GM19397 (cell line): ENCODE results near the gene LRP2.
"Not testable (repeated sequence)": the region's sequence is repeated elsewhere in the genome, so short reads cannot be mapped to it uniquely, and the experiment has no call there.

Source experiments
- ATAC-seq: cut with Tn5 transposase; IDR thresholded peaks from one replicate; pipeline ENCODE4 v1.9.1; 2021; ENCODE audit warnings: mild to moderate bottlenecking, moderate library complexity; ENCODE audit not compliant: unreplicated experiment

Gene LRP2

DNA sequence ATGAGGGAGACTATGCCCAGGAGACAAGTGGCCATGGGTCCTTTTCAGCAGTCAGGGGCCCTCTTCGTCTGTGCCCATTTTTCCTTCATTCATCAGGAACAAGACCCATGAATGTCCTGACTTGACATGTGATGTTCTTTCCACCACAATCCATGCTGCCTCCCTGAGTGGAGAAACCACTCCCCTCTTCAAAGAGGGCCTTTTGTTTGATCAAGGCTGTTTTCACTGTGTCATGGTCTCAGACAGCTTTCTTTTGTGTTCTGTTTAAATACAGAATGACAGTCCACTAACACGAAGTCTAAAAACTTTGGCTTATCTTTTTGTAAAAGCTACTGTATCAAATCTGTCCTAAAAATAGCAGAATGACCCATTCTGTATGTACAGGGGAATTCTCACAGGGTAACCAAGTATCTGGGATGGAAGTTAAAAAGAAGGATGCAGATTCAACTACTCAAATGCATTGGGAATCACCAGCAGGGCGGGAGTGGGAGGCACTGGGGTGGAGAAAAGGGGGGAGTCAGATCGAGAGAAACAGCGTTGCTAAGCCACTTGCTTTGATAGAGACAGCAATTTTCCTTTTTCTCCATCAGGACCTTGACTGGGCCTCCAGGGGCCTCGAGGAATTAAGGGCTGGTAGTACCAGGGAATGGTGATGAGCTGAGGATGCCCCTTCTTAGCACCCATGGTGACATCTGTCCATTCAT, 13.9 kb downstream of the LRP2 start:
- ATAC-seq, result no peak

DNA sequence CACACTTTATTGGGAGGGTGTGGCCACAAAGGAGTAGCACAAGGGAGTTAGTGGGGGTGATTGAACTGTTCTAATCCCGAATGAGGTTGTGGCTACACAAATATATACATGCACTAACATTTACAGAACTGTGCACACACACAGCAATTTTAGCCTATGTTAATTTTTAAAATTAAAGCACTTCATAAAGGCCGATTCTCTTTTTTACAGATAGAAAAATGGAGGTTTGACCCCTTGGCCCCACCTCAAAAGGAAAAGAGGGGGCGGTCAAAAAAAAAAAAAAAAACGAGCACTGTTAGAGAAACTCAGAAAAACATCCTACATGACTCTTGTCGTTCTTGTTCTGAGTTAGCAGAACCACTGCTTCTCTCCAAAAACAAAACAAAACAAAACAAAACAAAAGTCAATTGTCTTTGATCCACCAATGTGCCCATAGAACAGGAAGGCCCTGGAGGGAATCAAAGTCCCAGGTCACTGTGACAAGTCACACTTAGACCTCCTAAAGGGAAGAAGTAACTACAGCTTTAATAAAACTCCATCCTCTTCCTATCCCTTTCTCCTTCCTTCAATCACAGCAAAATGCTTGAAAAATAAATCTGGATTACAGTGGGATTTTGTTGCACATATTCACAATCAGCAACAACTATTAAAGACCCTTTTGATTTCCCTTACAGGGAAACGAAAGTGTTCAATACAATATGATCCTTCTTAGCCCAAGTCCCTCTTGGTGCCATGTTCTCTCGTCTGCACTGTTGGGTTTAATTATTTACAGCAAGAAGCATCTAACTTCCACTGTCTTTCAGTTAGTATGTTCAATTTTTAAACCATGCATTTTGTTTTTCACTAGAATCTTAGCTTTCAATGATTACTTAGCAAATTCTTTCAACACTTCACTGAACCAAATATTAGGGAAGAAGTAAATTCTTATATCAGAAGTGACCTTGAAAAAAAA, 16.6 kb downstream of the LRP2 start:
- ATAC-seq, result no peak

- no peak for ATAC-seq
Observed at GRCh38 chr2:169344736-169345485, 17.4 kb downstream of the LRP2 start.

DNA sequence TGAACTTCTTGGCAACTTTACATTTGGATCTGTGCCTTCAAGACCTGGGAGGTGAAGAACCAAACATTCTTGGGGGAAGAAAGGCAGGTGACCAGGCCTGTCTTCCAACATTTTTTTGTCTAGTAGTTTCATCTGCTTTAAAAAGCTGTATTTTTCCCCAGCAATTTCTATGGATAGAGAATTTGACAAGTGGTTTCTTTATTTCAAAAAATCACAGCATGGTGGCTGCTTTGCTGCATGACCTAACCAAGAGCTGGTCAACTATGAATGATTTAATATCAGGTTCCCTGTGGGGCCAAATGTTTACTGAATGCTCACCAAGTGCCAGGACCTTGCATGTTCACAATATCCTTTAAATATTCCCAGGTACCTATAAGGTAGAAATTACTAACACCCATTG, 19.1 kb downstream of the LRP2 start:
- ATAC-seq, result no peak

GRCh38 chr2:169339657-169340056, 22.7 kb downstream of the LRP2 start:
- no peak for ATAC-seq

GRCh38 chr2:169336695-169337094, 25.6 kb downstream of the LRP2 start:
- no peak for ATAC-seq

- no peak for ATAC-seq
Observed at GRCh38 chr2:169330555-169331198, 31.7 kb downstream of the LRP2 start.

GRCh38 chr2:169329688-169330554, 32.4 kb downstream of the LRP2 start:
- ATAC-seq, result no peak

DNA sequence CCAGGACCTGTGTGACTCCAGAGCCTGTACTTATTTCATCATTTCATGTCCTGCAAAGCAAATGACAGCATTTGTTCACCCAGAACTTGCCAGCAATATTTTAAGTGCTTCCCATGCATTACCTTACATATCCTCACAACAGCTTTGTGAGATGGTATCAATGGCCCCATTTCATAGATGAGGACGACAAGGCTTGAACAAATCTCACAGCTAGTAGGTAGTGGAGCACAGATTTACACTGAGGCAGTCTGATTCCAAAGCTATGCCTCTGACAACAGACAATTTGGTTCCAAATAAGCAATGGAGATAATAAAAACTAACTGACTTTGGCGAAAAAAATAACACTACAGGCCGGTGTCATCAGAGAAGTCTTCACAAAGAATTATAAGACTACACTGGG, 33.5 kb downstream of the LRP2 start:
- ATAC-seq, result no peak

- ATAC-seq, result not testable (repeated sequence)
Observed at GRCh38 chr2:169327837-169328236, 34.5 kb downstream of the LRP2 start.

GRCh38 chr2:169325886-169326285, 36.4 kb downstream of the LRP2 start:
- ATAC-seq, result not testable (repeated sequence)

GRCh38 chr2:169324581-169325260, 37.6 kb downstream of the LRP2 start:
- ATAC-seq, result no peak

DNA sequence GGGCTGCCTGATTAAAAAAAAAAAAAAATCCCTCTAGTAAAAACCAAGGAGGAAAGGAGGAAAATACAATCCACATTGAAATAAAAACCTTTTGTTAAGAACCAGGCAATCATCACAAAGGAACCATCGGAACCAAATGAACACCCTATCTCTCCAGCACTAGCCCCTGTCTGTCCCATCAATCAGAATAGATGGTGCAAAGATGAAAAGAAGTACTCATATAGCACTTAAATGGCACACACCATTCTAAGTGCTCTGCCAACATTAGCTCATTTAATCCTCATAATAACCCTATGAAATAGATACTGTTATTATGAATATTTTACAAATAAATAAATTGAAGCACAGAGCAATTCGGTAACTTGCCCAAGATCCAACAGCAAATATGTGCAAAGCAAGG, 38.5 kb downstream of the LRP2 start:
- ATAC-seq, result no peak

- ATAC-seq, result no peak
Observed at GRCh38 chr2:169320561-169320960, 41.8 kb downstream of the LRP2 start.

- no peak for ATAC-seq
Observed at GRCh38 chr2:169315357-169315756, 47.0 kb downstream of the LRP2 start.

DNA sequence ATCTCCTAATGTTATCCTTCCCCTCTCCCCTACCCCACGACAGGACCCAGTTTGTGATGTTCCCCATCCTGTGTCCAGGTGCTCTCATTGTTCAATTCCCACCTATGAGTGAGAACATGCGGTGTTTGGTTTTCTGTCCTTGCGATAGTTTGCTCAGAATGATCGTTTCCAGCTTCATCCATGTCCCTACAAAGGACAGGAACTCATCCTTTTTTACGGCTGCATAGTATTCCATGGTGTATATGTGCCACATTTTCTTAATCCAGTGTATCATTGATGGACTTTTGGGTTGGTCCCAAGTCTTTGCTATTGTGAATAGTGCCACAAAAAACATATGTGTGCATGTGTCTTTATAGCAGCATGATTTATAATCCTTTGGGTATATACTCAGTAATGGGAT, 54.0 kb downstream of the LRP2 start:
- ATAC-seq, result not testable (repeated sequence)

DNA sequence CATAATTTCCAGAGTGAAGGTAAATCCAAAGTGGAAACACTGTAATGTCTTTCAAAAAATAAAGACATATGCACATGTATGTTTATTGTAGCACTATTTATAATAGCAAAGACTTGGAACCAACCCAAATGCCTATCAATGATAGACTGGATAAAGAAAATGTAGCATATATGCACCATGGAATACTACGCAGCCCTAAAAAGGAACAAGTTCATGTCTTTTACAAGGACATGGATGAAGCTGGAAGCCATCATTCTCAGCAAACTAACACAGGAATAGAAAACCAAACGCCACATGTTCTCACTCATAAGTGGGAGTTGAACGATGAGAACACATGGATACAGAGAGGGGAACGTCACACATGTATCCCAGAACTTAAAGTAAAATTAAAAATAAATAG, 57.6 kb downstream of the LRP2 start:
- ATAC-seq, result not testable (repeated sequence)

GRCh38 chr2:169303579-169304305, 58.6 kb downstream of the LRP2 start:
- no peak for ATAC-seq

DNA sequence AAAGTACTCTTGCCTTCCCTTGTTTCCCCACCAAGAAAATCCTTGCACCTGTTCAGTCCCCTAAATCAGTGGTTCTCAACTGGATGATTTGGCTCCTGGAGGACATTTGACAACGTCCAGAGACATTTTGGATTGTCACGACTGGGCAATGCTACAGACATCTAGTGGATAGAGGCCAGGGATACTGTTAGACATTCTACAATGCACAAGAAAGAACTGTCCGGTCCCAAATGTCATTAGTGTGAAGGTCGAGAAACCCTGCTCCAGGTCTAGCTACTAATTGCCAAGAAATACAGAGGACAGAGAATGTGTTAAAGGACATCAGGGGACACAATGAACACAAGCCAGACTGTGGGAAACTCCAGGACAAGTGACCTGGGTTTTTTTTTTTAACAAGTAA, 60.0 kb downstream of the LRP2 start:
- no peak for ATAC-seq
